HEK293 (cell line): Measurements from ENCODE around the gene LAMB4.

Experiments used
- CTCF ChIA-PET: fragments of 350-600 bp; formaldehyde crosslinking; extraction: SDS; loops from one replicate; lab custom pipeline; 2021; ENCODE audit warnings: antibody characterized with exemption; lab: Yijun Ruan, JAX
- POLR2A ChIA-PET: fragments of 300-600 bp; formaldehyde crosslinking; extraction: SDS; loops from one replicate; lab custom pipeline; 2020; ENCODE audit warnings: antibody characterized with exemption, inconsistent platforms; lab: Yijun Ruan, JAX
- H3K27ac ChIP-seq: fragments of 200-500 bp; sonication (Bioruptor generic); 2 replicates; pipeline ENCODE4 v1.5.1; 2014; ENCODE audit warnings: low read depth, low read length, control low read depth, inconsistent platforms; ENCODE audit errors: extremely low read depth
- H3K36me3 ChIP-seq, 2 experiments: fragments of 200-500 bp in 1 of 2; sonication (Bioruptor generic) in 1 of 2; 1 replicate in 1 of 2; 2 replicates in 1 of 2; pipeline ENCODE4 v1.5.1; 2014 to 2017; ENCODE audit warnings: inconsistent platforms in 2 of 2, low read length in 2 of 2; ENCODE audit not compliant: control insufficient read depth in 2 of 2, insufficient read depth in 1 of 2
- H3K4me1 ChIP-seq: fragments of 200-500 bp; sonication (Bioruptor generic); 2 replicates; pipeline ENCODE4 v1.5.1; 2014; ENCODE audit warnings: mild to moderate bottlenecking, low read length, inconsistent platforms; ENCODE audit not compliant: control insufficient read depth, insufficient read depth
- H3K4me3 ChIP-seq: 2 replicates; pipeline ENCODE4 v1.5.1; 2011; ENCODE audit warnings: low read depth, mild to moderate bottlenecking, control low read depth, low read length, moderate library complexity
- H3K9me3 ChIP-seq: fragments of 200-500 bp; sonication (Bioruptor generic); 2 replicates; pipeline ENCODE4 v1.5.1; 2014; ENCODE audit warnings: low read depth, low read length, inconsistent platforms; ENCODE audit not compliant: control insufficient read depth, insufficient read depth
- BCL11A ChIP-seq: fragments of 450-650 bp; formaldehyde crosslinking; IDR thresholded peaks from 2 replicates; pipeline ENCODE4 v1.5.1; 2016; ENCODE audit warnings: low read depth, missing biosample characterization, missing genetic modification characterization
- BCL11B ChIP-seq: fragments of 450-650 bp; formaldehyde crosslinking; IDR thresholded peaks from 2 replicates; pipeline ENCODE4 v1.5.1; 2016; ENCODE audit warnings: low read depth, missing biosample characterization, missing genetic modification characterization
- EGR2 ChIP-seq: fragments of 450-650 bp; formaldehyde crosslinking; IDR thresholded peaks from 2 replicates; pipeline ENCODE4 v1.5.1; 2016; ENCODE audit warnings: low read depth, missing biosample characterization, missing genetic modification characterization
- KLF10 ChIP-seq: fragments of 450-650 bp; IDR thresholded peaks from 2 replicates; pipeline ENCODE4 v1.5.1; 2018; ENCODE audit warnings: missing biosample characterization, mild to moderate bottlenecking, missing genetic modification characterization
- KLF9 ChIP-seq: fragments of 450-650 bp; formaldehyde crosslinking; IDR thresholded peaks from 2 replicates; pipeline ENCODE4 v1.5.1; 2016; ENCODE audit warnings: missing biosample characterization, missing genetic modification characterization, low read depth
- SP7 ChIP-seq: fragments of 450-650 bp; formaldehyde crosslinking; IDR thresholded peaks from 2 replicates; pipeline ENCODE4 v1.5.1; 2016; ENCODE audit warnings: missing biosample characterization, missing genetic modification characterization
- ZNF121 ChIP-seq: fragments of 450-650 bp; formaldehyde crosslinking; IDR thresholded peaks from 2 replicates; pipeline ENCODE4 v1.5.1; 2016; ENCODE audit warnings: missing biosample characterization, missing genetic modification characterization
- ZNF16 ChIP-seq: fragments of 450-650 bp; formaldehyde crosslinking; IDR thresholded peaks from 2 replicates; pipeline ENCODE4 v1.5.1; 2016; ENCODE audit warnings: low read depth, missing biosample characterization, missing genetic modification characterization
- ZNF169 ChIP-seq: fragments of 450-650 bp; formaldehyde crosslinking; IDR thresholded peaks from 2 replicates; pipeline ENCODE4 v1.5.1; 2016; ENCODE audit warnings: missing biosample characterization, missing genetic modification characterization
- ZNF18 ChIP-seq: fragments of 450-650 bp; formaldehyde crosslinking; IDR thresholded peaks from 2 replicates; pipeline ENCODE4 v1.5.1; 2016; ENCODE audit warnings: missing biosample characterization, missing genetic modification characterization
- ZNF2 ChIP-seq: fragments of 450-650 bp; formaldehyde crosslinking; IDR thresholded peaks from 2 replicates; pipeline ENCODE4 v1.5.1; 2016; ENCODE audit warnings: missing biosample characterization, missing genetic modification characterization
- ZNF211 ChIP-seq: fragments of 450-650 bp; formaldehyde crosslinking; IDR thresholded peaks from 2 replicates; pipeline ENCODE4 v1.5.1; 2016; ENCODE audit warnings: low read depth, missing biosample characterization, missing genetic modification characterization
- ZNF239 ChIP-seq: fragments of 450-650 bp; formaldehyde crosslinking; IDR thresholded peaks from 2 replicates; pipeline ENCODE4 v1.5.1; 2016; ENCODE audit warnings: missing biosample characterization, missing genetic modification characterization
- ZNF280D ChIP-seq: fragments of 450-650 bp; formaldehyde crosslinking; IDR thresholded peaks from 2 replicates; pipeline ENCODE4 v1.5.1; 2016; ENCODE audit warnings: missing biosample characterization, missing genetic modification characterization
- ZNF311 ChIP-seq: fragments of 450-650 bp; formaldehyde crosslinking; IDR thresholded peaks from 2 replicates; pipeline ENCODE4 v1.5.1; 2017; ENCODE audit warnings: missing biosample characterization, missing genetic modification characterization, borderline replicate concordance
- ZNF416 ChIP-seq: fragments of 450-650 bp; formaldehyde crosslinking; IDR thresholded peaks from 2 replicates; pipeline ENCODE4 v1.5.1; 2016; ENCODE audit warnings: missing biosample characterization, missing genetic modification characterization
- ZNF529 ChIP-seq: fragments of 450-650 bp; formaldehyde crosslinking; IDR thresholded peaks from 2 replicates; pipeline ENCODE4 v1.5.1; 2017; ENCODE audit warnings: missing genetic modification characterization, missing biosample characterization; ENCODE audit not compliant: insufficient replicate concordance
- ZNF544 ChIP-seq: fragments of 450-650 bp; formaldehyde crosslinking; IDR thresholded peaks from 2 replicates; pipeline ENCODE4 v1.5.0; 2017; ENCODE audit warnings: missing biosample characterization, missing genetic modification characterization
- ZNF600 ChIP-seq: fragments of 450-650 bp; formaldehyde crosslinking; IDR thresholded peaks from 2 replicates; pipeline ENCODE4 v1.5.1; 2016; ENCODE audit warnings: missing biosample characterization, missing genetic modification characterization
- ZNF626 ChIP-seq: fragments of 450-650 bp; sonication (Bioruptor Pico); formaldehyde crosslinking; IDR thresholded peaks from 2 replicates; pipeline ENCODE4 v1.5.1; 2018; ENCODE audit warnings: missing biosample characterization, missing genetic modification characterization, inconsistent platforms
- ZNF776 ChIP-seq: fragments of 450-650 bp; formaldehyde crosslinking; IDR thresholded peaks from 2 replicates; pipeline ENCODE4 v1.5.0; 2017; ENCODE audit warnings: missing biosample characterization, missing genetic modification characterization, borderline replicate concordance
- ZNF837 ChIP-seq: fragments of 450-650 bp; formaldehyde crosslinking; IDR thresholded peaks from 2 replicates; pipeline ENCODE4 v1.5.1; 2016; ENCODE audit warnings: missing biosample characterization, missing genetic modification characterization
- ZXDB ChIP-seq: fragments of 450-650 bp; formaldehyde crosslinking; IDR thresholded peaks from 2 replicates; pipeline ENCODE4 v1.5.1; 2016; ENCODE audit warnings: missing biosample characterization, missing genetic modification characterization
- TF ChIP-seq, protein P1 (sequence below): fragments of 450-650 bp; formaldehyde crosslinking; IDR thresholded peaks from 2 replicates; pipeline ENCODE4 v1.5.1; 2017; ENCODE audit warnings: missing biosample characterization, missing genetic modification characterization

LAMB4 gene

GRCh38 chr7:107989618-107990373 is 140.4 kb downstream of the LAMB4 start:
- H3K27ac ChIP-seq = no peak overlapping the region
- ChIA-PET POLR2A (no interaction called here), CTCF (interaction anchor here (0.9 to 1.9 kb wide), 2 partner anchors 27 to 36 kb away, joined by 5 to 6 read pairs; no protein-coding TSS in a partner anchor)
- H3K9me3 ChIP-seq = no peaks in the 10 kb centered on the region
- TF ChIP-seq ZNF121 (tag by site-specific recombination) (peak; percentile 74; the same call in 1 of the 2 replicates), BCL11B (tag by site-specific recombination) (no peak), ZNF544 (tag by site-specific recombination) (no peak), ZNF600 (tag by site-specific recombination) (0 out of 2 replicates have a peak, but pooled peaks have one; percentile 40), ZNF239 (no peak)
- TF ChIP-seq, protein P1, sequence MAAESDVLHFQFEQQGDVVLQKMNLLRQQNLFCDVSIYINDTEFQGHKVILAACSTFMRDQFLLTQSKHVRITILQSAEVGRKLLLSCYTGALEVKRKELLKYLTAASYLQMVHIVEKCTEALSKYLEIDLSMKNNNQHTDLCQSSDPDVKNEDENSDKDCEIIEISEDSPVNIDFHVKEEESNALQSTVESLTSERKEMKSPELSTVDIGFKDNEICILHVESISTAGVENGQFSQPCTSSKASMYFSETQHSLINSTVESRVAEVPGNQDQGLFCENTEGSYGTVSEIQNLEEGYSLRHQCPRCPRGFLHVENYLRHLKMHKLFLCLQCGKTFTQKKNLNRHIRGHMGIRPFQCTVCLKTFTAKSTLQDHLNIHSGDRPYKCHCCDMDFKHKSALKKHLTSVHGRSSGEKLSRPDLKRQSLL = no peak
- peaks cover under 1% of the 10 kb centered on the region; the same call in 1 of the 2 replicates for H3K4me1 ChIP-seq
- H3K4me3 ChIP-seq = no peak overlapping the region
- peaks cover 27 to 42% of the 10 kb centered on the region in 2 experiments for H3K36me3 ChIP-seq

DNA sequence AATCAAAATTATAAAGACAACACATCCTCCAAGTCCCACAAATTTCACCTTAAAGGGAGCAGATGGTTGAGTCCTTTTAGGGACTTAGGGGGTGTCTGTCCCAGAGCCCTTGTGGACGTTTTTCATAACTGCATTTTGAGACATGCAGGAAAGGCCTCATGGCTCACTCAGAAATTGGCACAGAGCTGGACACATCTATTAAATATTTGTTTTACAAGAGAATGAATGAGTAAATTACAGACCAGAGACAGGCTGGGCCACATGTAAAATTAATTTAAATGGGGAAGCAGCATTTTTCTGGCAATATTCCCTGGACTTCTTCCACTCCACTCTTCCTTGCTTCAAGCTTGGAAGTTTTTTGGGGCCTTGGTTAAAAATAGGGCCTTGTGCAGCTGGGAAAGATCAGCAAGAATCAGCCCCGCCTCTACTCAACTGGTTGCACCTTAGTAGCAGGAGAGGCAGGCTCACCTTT is 147.2 kb downstream of the LAMB4 start:
- ChIA-PET CTCF (interaction anchor here (0.6 to 1.4 kb wide), 5 partner anchors 16 to 121 kb away, joined by 3 to 4 read pairs (median 3); no protein-coding TSS in a partner anchor), POLR2A (interaction anchor here (0.6 kb wide), 1 partner anchor 28 kb away, joined by 3 read pairs; no protein-coding TSS in a partner anchor)
- H3K9me3 ChIP-seq = no peaks in the 10 kb centered on the region
- peaks cover 25 to 34% of the 10 kb centered on the region in 2 experiments for H3K36me3 ChIP-seq
- no peak for TF ChIP-seq KLF9 (tag by site-specific recombination)
- H3K4me1 ChIP-seq = no peaks in the 10 kb centered on the region
- no peak overlapping the region for H3K27ac ChIP-seq
- H3K4me3 ChIP-seq = no peak overlapping the region

- H3K4me1 ChIP-seq = no peaks in the 10 kb centered on the region
- H3K27ac ChIP-seq = no peak overlapping the region
- H3K9me3 ChIP-seq = no peaks in the 10 kb centered on the region
- no peak overlapping the region for H3K4me3 ChIP-seq
- ChIA-PET CTCF (interaction anchor here (0.6 to 1.4 kb wide), 5 partner anchors 15 to 121 kb away, joined by 3 to 4 read pairs (median 3); no protein-coding TSS in a partner anchor), POLR2A (no interaction called here)
- peaks cover 32 to 40% of the 10 kb centered on the region in 2 experiments for H3K36me3 ChIP-seq
- TF ChIP-seq ZXDB (tag by site-specific recombination) = no peak
- no peak for TF ChIP-seq EGR2 (tag by site-specific recombination)
- no peak for TF ChIP-seq ZNF169 (tag by site-specific recombination)
- TF ChIP-seq ZNF529 = no peak
- no peak for TF ChIP-seq ZNF311 (tag by site-specific recombination)
- no peak for TF ChIP-seq ZNF776 (tag by site-specific recombination)
- no peak for TF ChIP-seq ZNF18 (tag by site-specific recombination)
- TF ChIP-seq ZNF837 (tag by site-specific recombination) = no peak
- TF ChIP-seq ZNF416 (tag by site-specific recombination) = no peak
- TF ChIP-seq ZNF2 (tag by site-specific recombination) = no peak
- TF ChIP-seq ZNF626 (tag by site-specific recombination) = no peak
- no peak for TF ChIP-seq ZNF600 (tag by site-specific recombination)
- TF ChIP-seq ZNF211 (tag by site-specific recombination) = no peak
- TF ChIP-seq KLF10 (tag by site-specific recombination) = no peak
- no peak for TF ChIP-seq ZNF16
- no peak for TF ChIP-seq ZNF280D
- TF ChIP-seq BCL11A (tag by site-specific recombination) = no peak
- TF ChIP-seq SP7 (tag by site-specific recombination) = no peak
These were observed 147.9 kb downstream of the LAMB4 start for GRCh38 chr7:107982042-107982840.
